Inflammatory macrophage treated with lipopolysaccharide for 1 hour (primary cell): ENCODE measurements around the gene DNAH6.

Experiments used
- DNase-seq, 2 donors: peaks; one replicate each; pipeline ENCODE4 v3.0.0-alpha.2; 2020 to 2022

The DNAH6 gene

DNA sequence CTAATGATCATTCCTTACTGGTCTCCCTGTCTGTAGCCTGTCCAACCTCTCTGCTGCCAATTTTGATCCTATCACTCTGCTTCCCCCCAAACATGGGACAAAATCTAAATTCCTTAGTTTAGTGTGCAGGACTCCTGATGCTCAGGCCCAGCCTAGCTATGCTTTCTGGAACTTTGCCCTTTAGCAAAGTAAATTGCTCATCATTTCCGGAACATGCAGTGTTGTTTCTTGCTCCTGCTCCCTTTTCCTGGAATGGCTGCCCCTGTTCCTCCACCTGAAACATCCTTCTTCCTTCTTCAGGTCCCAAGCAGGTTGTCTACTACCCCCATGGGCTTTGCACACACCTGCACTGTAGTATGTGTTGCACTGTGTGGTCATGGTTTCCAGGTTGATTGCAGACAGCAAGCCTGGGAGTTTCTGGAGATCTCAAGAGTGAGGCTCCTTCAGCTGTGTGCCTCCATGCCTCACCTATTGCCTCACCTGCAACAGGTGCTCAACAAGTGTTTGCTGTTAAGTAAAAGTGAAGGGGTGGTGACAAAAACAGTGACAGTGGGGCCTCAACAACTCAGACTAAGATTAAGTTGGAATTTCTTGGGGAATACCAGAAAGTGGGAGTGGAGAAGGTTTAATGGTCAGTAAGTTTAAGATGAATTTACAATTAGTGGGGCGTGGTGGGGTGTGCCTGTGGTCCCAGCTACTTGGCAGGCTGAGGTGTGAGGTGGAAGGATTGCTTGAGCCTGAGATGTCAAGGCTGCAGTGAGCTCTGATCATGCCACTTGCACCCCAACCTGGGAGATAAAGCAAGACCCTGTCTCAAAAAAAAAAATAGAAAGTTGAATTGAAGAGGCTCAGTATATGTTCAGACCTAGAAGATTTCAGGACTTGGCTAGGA, 120.0 kb downstream of the DNAH6 start:
- no peak for DNase-seq

DNA sequence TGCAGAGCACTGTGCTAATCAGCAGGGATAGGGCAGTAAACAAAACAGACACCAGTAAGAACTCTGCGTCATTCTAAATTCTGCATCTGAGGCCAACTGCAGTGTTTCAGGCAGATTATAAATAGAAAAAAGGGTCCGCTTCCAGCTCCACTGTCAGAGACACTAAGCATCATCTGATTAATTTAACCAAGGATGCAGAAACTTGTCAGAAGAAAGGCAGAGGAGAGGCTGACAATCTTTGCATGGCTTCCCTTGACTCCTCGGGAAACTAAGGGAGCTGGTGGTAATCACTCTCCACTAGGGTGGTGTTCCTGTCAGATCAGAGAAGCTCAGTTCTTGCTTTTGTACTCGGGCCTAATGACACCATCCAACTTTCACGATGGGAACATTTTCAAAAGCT, 123.5 kb downstream of the DNAH6 start:
- DNase-seq = no peak

DNA sequence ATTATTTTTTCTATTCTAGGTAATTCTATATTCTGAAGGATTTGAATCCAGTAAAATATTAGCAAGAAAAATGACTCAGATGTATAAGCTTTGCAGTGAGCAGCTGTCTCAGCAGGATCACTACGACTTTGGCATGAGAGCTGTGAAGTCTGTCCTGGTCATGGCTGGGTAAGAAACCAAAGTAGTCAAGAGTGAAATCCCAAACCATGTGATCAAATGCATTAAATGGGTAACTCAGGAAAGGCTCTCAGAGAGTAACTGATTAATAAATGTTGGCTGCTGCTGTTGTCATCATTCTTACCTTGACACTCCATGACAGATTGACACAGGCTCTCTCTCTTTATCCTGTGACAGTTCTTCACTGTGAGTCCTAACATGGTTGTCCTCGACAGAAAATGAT, 124.1 kb downstream of the DNAH6 start:
- DNase-seq = no peak

DNA sequence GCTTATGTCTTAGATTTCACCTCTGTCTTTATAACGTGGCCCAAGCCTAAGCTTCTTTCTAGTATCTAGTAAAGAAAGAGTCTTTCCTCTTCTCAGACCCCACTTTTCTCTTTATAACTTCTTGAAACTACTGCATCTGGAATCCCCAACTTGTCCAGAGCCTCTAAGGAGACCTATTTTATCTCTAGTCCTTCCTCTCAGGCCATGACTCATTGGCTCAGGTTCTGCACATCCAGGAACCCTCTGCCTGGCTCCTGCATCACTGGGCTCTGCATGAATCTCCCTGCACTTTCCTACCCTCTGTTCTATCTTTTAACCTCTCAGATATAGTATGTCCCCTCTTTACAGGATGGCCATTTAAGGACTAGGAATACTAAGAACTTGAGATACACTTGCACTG, 124.7 kb downstream of the DNAH6 start:
- DNase-seq = no peak

DNA sequence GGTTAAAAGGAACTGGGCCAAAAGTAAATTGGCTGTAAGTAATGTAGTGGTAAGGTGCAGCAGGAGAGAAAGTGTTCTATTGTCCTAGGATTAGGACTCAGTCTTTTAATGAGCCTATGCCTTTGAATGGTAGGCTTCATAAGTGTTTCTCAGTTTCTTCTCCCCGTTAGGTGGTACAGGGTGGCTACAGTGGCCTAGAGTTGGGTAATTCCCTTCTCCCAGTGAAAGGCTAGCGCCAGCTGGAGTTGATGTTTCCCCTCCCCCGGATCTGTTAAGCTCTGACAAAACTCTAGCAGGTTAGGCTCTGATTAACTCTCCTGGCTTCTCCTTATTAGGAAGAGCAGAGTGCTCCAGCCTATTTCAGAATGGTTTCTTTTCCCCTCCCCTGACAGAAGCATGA, 127.7 kb downstream of the DNAH6 start:
- DNase-seq = no peak

DNA sequence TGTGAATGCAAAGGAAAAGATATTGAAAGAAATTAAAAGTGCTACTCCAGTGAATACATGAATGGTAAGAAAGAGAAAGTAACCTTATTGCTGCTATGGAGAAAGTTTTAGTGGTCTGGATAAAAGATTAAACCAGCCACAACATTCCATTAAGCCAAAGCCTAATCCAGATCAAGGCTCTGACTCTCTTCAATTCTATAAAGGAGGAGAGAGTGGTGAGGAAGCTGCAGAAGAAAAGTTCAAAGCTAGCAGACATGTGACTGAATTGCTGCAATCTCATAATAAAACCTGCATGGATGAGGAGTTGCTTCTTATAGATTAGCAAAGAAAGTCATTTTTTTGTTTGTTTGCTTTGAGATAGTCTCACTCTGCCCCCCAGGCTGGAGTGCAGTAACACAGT, 130.2 kb downstream of the DNAH6 start:
- no peak for DNase-seq

DNA sequence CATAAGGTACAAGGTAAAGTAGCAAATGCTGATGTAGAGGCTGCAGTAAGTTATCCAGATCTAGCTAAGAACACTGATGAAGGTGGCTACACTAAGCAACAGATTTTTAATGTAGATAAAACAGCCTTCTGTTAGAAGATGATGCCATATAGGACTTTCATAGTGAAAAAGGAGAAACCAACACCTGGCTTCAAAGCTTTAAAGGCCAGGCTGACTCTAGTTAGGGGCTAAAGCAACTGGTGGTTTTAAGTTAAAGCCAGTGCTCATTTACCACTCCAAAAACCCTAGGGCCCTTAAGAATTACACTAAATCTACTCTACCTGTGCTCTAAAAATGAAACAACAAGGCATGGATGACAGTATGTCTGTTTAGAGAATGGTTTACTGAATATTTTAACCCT, 131.0 kb downstream of the DNAH6 start:
- DNase-seq = no peak

DNA sequence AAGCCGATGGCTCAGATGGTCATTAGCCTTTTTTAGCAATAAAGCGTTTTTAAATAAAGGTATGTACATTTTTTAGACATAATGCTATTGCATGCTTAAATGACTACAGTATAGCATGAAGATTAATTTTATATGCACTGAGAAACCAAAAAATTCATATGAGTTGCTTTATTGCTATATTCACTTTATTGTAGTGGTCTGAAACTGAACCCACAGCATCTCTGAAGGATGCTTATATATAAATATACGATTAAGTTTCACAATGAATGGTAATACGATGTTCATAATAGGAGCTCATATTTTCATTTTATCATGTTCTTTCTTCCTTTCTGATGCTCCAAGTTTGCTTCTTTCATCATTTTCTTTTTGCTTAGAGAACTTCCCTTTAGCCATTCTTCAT, 132.8 kb downstream of the DNAH6 start:
- no peak for DNase-seq

DNA sequence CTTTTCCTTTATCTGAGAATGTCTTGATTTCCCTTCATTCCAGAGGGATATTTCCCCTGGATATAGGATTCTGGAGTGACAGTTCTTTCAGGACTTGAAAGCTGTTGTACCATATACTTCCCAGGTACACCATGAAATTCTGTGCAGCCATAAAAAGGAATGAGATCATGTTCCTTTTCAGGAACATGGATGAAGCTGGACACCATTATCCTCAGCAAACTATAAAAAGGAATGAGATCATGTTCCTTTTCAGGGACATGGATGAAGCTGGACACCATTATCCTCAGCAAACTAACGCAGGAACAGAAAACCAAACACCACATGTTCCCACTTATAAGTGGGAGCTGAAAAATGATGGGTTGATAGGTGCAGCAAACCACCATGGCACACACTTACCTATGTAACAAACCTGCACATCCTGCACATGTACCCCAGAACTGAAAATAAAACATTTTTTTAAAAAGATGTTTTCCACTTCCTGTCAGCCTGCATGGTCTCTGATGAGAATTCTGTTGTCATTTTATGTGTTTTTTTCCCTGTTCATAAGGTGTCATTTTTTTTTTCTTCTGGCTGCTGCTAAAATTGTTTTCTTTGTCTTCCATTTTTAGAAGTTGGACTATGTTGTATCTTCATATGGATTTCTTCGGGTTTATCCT, 133.3 kb downstream of the DNAH6 start:
- DNase-seq = no peak

DNA sequence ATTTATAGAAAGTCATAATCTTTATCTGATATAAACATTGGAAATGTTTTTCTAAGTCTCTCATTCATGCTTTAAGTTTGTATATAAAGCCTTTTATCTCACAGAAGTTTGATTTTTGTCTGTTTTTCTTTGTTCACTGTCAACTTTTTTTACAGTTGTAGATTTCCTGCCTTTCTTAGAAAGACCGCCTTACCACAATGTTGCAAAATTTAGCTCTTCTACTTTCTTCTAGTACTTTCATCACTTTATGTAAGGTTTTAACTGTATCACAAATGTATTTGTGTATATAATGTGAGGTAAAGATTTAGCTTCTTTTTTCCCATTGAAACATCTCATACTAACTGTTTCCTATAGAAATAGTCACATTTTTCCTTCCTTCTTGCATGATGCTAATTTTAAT, 136.1 kb downstream of the DNAH6 start:
- DNase-seq = no peak

DNA sequence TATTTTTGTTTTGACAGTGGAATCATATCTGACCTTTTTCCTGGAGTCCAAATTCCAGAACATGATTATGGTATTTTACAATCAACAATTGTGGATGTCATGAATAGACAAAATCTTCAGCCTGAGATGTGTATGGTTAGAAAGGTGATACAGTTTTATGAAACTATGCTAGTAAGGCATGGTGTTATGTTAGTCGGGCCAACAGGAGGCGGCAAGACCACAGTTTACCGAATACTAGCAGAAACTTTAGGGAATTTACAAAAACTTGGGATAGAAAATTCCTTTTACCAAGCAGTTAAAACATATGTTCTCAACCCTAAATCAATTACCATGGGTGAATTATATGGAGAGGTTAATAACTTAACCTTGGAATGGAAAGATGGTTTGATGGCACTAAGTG, 137.0 kb downstream of the DNAH6 start:
- DNase-seq = no peak

DNA sequence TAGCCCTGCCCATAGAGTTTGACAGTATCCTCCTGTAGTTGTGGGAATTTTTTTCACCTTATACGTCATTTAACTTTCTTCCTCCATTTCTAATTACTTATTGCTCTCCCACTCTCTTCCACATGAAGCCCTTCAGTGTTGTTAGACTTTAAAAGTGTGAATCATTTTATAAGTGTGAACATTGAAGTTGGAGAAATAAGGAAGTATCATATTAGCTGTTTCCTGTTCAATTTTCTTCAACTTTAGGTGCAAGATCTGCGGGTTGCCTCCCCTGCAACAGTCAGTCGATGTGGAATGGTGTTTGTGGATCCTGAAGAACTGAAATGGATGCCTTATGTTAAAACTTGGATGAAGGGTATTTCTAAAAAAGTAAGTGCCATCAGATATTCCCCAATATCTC, 138.1 kb downstream of the DNAH6 start:
- no peak for DNase-seq

DNA sequence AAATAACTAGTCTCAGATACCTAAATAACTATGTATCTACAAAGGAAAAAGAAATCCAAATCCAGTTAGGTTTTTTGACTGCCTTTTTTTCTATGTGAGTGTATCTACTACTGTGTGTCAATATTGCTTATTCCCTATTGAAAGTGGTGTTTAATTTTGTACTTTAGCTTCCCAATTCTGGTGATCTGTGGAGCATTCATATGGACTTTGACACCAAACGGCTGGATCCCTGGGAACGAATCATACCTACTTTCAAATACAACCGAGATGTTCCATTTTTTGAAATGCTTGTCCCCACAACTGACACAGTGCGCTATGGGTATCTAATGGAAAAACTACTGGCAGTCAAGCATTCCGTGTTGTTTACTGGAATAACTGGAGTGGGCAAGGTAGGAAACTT, 152.8 kb downstream of the DNAH6 start:
- DNase-seq = no peak

DNA sequence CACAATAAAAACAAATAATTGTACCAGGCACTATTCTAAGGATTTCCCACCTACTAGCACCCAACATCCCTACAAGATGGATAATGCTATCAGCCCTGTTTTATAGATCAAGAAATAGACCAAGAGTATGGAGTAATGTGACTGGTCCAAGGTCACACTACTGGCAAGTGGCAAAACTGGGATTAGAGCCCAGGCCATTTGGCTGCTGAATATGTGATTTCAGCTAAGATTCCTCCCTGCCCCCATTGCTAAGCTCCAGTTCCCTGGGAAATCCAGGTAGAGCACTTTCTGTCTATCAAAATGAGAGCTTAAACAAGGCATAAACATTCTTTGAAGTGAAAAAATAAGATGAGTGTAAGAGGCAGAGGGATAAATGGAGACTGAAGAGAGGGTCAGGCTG, 157.8 kb downstream of the DNAH6 start:
- no peak for DNase-seq

DNA sequence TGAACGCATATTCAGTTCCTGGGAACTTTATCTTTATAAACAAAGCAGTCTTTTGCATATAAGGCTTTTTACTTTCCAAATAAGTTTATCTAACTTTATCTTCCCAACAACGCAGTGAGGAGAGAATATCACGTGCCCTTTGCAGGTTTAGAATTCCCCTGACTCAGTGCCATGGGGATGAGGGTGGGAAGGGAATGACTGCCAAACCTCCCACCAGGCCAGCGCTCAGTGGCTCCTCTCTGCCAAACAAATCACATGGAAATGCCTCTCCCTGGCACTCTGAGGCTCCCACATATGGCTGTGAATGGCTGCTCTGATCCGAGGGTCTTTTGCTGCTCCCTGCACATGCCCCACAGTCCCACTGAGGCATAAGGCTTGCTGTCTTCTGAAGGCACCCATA, 158.3 kb downstream of the DNAH6 start:
- DNase-seq = no peak

DNA sequence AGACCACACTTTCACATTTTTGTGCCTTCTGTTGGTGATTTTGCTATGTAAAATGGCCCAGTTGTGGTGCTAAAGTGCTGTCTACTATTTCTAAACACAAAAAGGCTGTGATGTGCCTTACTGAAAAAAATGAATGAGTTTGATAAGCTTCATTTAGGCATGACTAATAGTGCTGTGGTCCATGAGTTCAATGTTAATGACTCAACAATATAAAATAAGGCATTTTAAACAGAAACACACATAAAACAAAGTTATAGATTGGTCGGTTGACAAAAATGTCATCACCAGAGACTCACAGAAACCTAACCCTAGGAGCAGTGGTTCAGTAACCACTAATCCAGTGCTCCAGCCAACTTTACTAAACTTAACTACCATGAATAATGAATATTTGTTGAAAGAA, 160.0 kb downstream of the DNAH6 start:
- DNase-seq = no peak

DNA sequence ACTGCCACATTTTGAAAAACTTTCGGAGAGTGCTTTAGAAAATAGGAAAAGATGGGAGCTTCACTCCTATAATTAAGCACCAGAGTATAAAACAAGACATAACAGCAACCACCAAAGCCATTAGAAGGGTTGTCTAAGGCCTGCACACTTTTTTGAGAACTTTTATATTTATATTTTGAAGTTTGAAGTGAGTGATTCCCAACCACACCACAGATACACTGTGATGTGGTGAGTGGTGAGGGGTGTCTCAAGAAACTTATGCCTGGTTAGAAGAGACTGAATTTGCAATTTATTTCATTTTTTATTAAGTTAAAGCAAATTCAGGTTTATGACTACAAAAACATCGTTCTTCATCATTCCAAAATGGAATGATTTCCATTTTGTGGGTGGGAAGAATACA, 161.9 kb downstream of the DNAH6 start:
- DNase-seq = no peak

DNA sequence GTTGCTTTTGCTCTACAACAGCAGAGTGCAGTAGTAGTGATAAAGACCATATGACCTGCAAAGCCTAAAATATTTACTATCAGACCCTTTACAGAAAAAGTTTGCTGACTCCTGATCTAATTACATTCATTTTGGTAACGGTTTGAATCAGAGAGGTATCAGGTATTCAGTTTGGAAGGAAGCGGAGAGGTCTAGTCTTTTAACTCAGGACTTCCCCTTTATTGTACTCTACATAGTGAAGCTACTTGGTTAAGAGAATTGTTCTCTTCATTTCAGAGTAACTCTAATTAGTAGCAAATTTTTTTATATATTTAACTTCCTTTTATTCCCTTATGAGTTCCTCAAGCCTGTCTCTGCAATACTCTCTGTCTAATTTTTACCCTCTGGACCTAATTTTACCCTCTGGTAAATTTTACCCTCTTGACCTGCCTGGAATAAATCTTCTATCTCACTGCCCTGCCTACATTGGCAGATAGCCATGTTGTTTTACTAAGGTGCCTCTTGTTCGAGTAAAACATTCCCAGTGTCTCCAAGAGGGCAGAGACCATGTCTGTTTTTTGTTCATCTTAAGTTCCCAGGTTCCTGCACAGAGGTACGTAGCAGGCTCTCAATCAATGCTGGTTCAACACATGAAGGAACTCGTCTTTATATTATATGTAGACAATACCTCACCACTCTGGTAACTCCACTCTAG, 170.6 kb downstream of the DNAH6 start:
- DNase-seq = no peak

DNA sequence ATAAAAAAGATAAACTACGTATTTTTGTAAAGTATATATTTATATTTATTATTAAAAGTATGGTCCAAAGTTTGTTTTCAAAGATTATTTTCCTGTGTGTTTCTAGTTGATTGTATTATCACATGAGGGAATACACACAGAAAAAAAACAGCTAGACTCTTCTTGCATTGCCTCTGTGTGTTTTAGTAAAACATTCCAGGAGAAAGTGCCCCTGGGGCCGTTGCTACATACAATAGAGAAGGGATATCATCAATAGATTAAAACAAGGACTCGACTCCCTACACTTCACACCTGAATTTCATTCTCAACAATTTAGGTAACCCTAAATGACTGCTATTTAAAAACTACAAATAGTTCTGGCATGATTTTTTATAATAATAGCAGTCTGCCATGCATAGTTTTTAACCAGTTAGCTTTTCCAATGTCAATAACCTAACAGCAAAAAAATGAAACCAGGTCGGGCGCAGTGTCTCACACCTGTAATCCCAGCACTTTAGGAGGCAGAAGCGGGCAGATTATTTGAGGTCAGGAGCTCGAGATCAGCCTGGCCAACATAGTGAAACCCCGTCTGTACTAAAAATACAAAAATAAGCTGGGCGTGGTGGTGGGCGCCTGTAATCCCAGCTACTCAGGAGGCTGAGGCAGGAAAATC, 171.3 kb downstream of the DNAH6 start:
- no peak for DNase-seq

DNA sequence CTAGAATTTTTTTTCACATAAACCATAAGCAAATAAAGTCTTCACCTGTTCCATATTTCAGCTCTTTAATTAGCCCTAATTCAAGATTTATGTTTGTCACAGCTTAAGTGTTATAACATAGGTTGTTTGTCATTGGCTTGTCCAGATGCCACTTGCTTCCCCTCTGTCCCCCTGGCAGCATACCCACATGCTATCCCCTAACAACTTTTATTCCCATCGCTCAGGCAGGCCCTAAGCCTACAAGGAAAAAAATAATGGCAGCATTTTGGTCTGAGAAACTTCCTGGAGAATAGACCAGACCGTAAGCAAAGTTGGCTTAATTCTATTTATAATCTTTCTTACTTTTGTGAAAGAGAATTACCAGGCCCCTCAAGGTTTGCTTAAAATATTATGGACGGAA, 173.9 kb downstream of the DNAH6 start:
- DNase-seq = no peak

DNA sequence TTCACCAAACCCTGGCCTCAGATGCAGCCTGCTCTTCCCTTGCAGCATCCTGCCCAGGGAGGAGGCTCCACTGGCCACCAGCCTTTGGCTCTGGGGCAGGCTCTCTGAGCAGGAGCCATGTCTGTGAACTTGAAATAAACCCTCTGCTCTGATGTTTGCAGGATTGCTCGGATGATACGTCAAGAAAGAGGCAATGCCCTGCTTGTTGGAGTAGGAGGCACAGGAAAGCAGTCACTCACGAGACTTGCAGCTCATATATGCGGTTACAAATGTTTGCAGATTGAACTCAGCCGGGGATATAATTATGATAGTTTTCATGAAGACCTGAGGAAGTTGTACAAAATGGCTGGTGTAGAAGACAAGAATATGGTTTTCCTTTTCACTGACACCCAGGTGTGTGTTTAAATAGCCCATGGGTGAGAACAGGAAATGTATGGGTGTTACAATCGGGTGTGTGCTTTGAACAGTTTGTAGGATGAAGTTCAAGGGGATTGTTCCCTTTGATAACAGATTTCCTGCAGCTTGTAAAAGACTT, 177.9 kb downstream of the DNAH6 start:
- no peak for DNase-seq

DNA sequence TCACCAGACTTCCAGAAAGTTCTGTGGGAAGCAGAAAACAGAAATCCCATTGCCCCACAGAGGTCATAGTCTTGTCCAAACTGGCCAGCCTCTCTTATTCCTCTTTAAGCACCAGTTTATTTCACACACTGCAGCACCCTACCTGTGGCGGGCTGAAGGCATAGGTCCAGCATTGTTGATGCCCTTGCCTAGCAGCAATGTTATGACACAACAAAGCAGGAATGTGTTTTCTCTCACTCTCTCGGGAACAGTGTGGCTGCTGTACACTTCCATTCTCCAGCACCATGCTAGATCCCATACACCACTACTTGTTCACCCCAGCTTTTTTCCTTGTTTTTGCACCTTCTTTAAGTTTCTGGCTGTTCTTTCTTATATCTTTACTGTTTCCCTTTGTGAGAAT, 181.6 kb downstream of the DNAH6 start:
- DNase-seq = no peak

DNA sequence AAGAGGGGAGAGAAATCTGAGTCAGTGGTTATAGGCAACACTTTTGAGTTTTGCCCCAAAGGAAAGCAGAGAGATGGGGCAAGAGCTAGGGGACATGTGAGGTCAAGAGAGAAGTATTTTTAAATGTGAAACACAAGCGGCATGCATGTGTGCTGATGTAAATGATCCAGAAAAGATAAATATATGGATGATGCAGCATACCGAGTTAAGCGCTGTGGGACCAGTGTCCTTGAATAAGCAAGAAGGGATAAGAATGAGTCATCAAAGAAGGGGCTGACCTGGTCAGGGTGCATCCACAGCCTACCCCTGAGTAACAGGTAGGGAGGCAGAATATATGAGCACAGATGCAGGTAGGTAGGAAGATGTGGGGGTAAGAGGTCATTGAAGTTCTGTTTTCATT, 183.7 kb downstream of the DNAH6 start:
- no peak for DNase-seq
